Measurements from ENCODE around the gene NSG2.

Gene NSG2

GRCh38 chr5:174109698-174110260 lies 64.3 kb downstream of the NSG2 start:
- Histone ChIP-seq H3F3A (ENCODE audit: low read depth) (no peaks in the 10 kb centered on the region), H3K9me3 (ENCODE audit: insufficient read depth, low read depth, low read length) (no peaks in the 10 kb centered on the region), H2AFZ (ENCODE audit: low read length) (no peak overlapping the region), H3K4me1 (ENCODE audit: insufficient read depth, low read length, poor library complexity, severe bottlenecking) (no peaks in the 10 kb centered on the region), H3K4me3 (ENCODE audit: low read length, poor library complexity, severe bottlenecking) (no peak overlapping the region), H3K36me3 (ENCODE audit: insufficient read depth, low read length) (no peaks in the 10 kb centered on the region), H3K4me2 (ENCODE audit: low read depth, low read length, poor library complexity, severe bottlenecking) (no peak overlapping the region), H3K79me2 (ENCODE audit: insufficient read depth, low read length) (no peaks in the 10 kb centered on the region), H4K20me1 (ENCODE audit: insufficient read depth, low read length, poor library complexity, severe bottlenecking) (no peaks in the 10 kb centered on the region), H3K9me2 (replicated peaks; ENCODE audit: low read depth, low read length) (no peaks in the 10 kb centered on the region), H3K9ac (ENCODE audit: low read depth, low read length, poor library complexity, severe bottlenecking) (no peak overlapping the region), H3K27me3 (ENCODE audit: insufficient read depth, low read length, poor library complexity, severe bottlenecking) (no peaks in the 10 kb centered on the region)
- TF ChIP-seq EZH2phosphoT487 (IDR thresholded peaks at IDR 0.05; ENCODE audit: borderline replicate concordance) (no peak), CTCF (conservative IDR thresholded peaks at IDR 0.05; ENCODE audit: low read length) (no peak)

- H3F3A ChIP-seq (ENCODE audit: low read depth), result no peaks in the 10 kb centered on the region
- H4K20me1 ChIP-seq (ENCODE audit: insufficient read depth, low read length, poor library complexity, severe bottlenecking), result no peaks in the 10 kb centered on the region
- no peaks in the 10 kb centered on the region for H3K4me1 ChIP-seq (ENCODE audit: insufficient read depth, low read length, poor library complexity, severe bottlenecking)
- no peaks in the 10 kb centered on the region for H3K79me2 ChIP-seq (ENCODE audit: insufficient read depth, low read length)
- no peaks in the 10 kb centered on the region for H3K9me2 ChIP-seq (replicated peaks; ENCODE audit: low read depth, low read length)
- no peaks in the 10 kb centered on the region for H3K27me3 ChIP-seq (ENCODE audit: insufficient read depth, low read length, poor library complexity, severe bottlenecking)
- H3K4me3 ChIP-seq (ENCODE audit: low read length, poor library complexity, severe bottlenecking), result no peak overlapping the region
- TF ChIP-seq CTCF (conservative IDR thresholded peaks at IDR 0.05; ENCODE audit: low read length) (no peak), EZH2phosphoT487 (IDR thresholded peaks at IDR 0.05; ENCODE audit: borderline replicate concordance) (no peak)
- no peaks in the 10 kb centered on the region for H3K36me3 ChIP-seq (ENCODE audit: insufficient read depth, low read length)
- no peak overlapping the region for H3K4me2 ChIP-seq (ENCODE audit: low read depth, low read length, poor library complexity, severe bottlenecking)
- H2AFZ ChIP-seq (ENCODE audit: low read length), result no peak overlapping the region
- H3K9ac ChIP-seq (ENCODE audit: low read depth, low read length, poor library complexity, severe bottlenecking), result no peak overlapping the region
- no peaks in the 10 kb centered on the region for H3K9me3 ChIP-seq (ENCODE audit: insufficient read depth, low read depth, low read length)
Observed at GRCh38 chr5:174110310-174110709, 64.8 kb downstream of the NSG2 start.

GRCh38 chr5:174111287-174111973 lies 65.9 kb downstream of the NSG2 start:
- Histone ChIP-seq H3F3A (ENCODE audit: low read depth) (no peaks in the 10 kb centered on the region), H4K20me1 (ENCODE audit: insufficient read depth, low read length, poor library complexity, severe bottlenecking) (no peaks in the 10 kb centered on the region), H3K4me2 (ENCODE audit: low read depth, low read length, poor library complexity, severe bottlenecking) (no peak overlapping the region), H3K9me3 (ENCODE audit: insufficient read depth, low read depth, low read length) (no peaks in the 10 kb centered on the region), H3K9me2 (replicated peaks; ENCODE audit: low read depth, low read length) (no peaks in the 10 kb centered on the region), H3K9ac (ENCODE audit: low read depth, low read length, poor library complexity, severe bottlenecking) (no peak overlapping the region), H3K4me1 (ENCODE audit: insufficient read depth, low read length, poor library complexity, severe bottlenecking) (no peaks in the 10 kb centered on the region), H3K79me2 (ENCODE audit: insufficient read depth, low read length) (no peaks in the 10 kb centered on the region), H2AFZ (ENCODE audit: low read length) (no peak overlapping the region), H3K36me3 (ENCODE audit: insufficient read depth, low read length) (no peaks in the 10 kb centered on the region), H3K27me3 (ENCODE audit: insufficient read depth, low read length, poor library complexity, severe bottlenecking) (no peaks in the 10 kb centered on the region), H3K4me3 (ENCODE audit: low read length, poor library complexity, severe bottlenecking) (no peak overlapping the region)
- TF ChIP-seq CTCF (conservative IDR thresholded peaks at IDR 0.05; ENCODE audit: low read length) (no peak), EZH2phosphoT487 (IDR thresholded peaks at IDR 0.05; ENCODE audit: borderline replicate concordance) (no peak)
